GM23338 (cell line): Measurements from ENCODE around the gene CTNNBIP1. TPM values are rescaled to one million over a fixed set of nuclear protein-coding genes. Genes with fewer than 3 reads are reported as not detected.

Experiments
- ATAC-seq: fragments of 200-7000 bp; cut with Tn5 transposase; 3 replicates; pipeline ENCODE4 v1.9.1; 2020
- DNase-seq: peaks from one replicate; pipeline ENCODE4 v3.0.0-alpha.2; 2015; ENCODE audit warnings: low spot score
- H2AFZ ChIP-seq: fragments of 200-600 bp; sonication (generic); 2 replicates; pipeline ENCODE4 v1.8.0; 2016; ENCODE audit warnings: antibody characterized with exemption, mild to moderate bottlenecking, moderate library complexity
- H3F3A ChIP-seq: fragments of 200-600 bp; sonication (generic); replicated peaks from 2 replicates; pipeline ENCODE4 v1.8.0; 2017; ENCODE audit warnings: antibody characterized with exemption, mixed run types, low read depth
- H3K27ac ChIP-seq: fragments of 200-600 bp; sonication (generic); 2 replicates; pipeline ENCODE4 v1.6.1; 2016; ENCODE audit warnings: low read depth
- H3K27me3 ChIP-seq: fragments of 200-600 bp; sonication (generic); 2 replicates; pipeline ENCODE4 v1.8.0; 2016; ENCODE audit warnings: mild to moderate bottlenecking, mixed run types, moderate library complexity; ENCODE audit not compliant: insufficient read depth
- H3K36me3 ChIP-seq: fragments of 200-600 bp; sonication (generic); 2 replicates; pipeline ENCODE4 v1.8.0; 2016; ENCODE audit warnings: mild to moderate bottlenecking; ENCODE audit not compliant: insufficient read depth
- H3K4me1 ChIP-seq: fragments of 200-600 bp; sonication (generic); 2 replicates; pipeline ENCODE4 v1.8.0; 2016; ENCODE audit warnings: mild to moderate bottlenecking, moderate library complexity; ENCODE audit not compliant: insufficient read depth
- H3K4me2 ChIP-seq: fragments of 200-600 bp; sonication (generic); 2 replicates; pipeline ENCODE4 v1.7.1; 2017; ENCODE audit warnings: mixed run types
- H3K4me3 ChIP-seq: fragments of 200-600 bp; sonication (generic); 2 replicates; pipeline ENCODE4 v1.6.1; 2016; ENCODE audit warnings: mixed run types
- H3K79me2 ChIP-seq: fragments of 200-600 bp; sonication (generic); replicated peaks from 2 replicates; pipeline ENCODE4 v1.8.0; 2017; ENCODE audit warnings: mild to moderate bottlenecking; ENCODE audit not compliant: insufficient read depth
- H3K9me2 ChIP-seq: fragments of 200-600 bp; sonication (generic); 2 replicates; pipeline ENCODE4 v1.8.0; 2017; ENCODE audit not compliant: insufficient read depth
- H4K20me1 ChIP-seq: fragments of 200-600 bp; sonication (generic); replicated peaks from 2 replicates; pipeline ENCODE4 v1.8.0; 2017; ENCODE audit warnings: mild to moderate bottlenecking; ENCODE audit not compliant: insufficient read depth
- H3K27ac Mint-ChIP-seq: 2 replicates; pipeline ENCODE4 v1.8.0; 2020; ENCODE audit warnings: inconsistent platforms, mild to moderate bottlenecking, moderate library complexity, mixed read lengths
- H3K27me3 Mint-ChIP-seq: 3 replicates; pipeline ENCODE4 v1.8.0; 2022; ENCODE audit warnings: low read depth, mild to moderate bottlenecking, moderate library complexity, mixed read lengths, inconsistent platforms; ENCODE audit not compliant: insufficient read depth, poor library complexity
- H3K36me3 Mint-ChIP-seq: 3 replicates; pipeline ENCODE4 v1.8.0; 2021; ENCODE audit warnings: low read depth, mild to moderate bottlenecking, inconsistent platforms, moderate library complexity, mixed read lengths
- H3K4me1 Mint-ChIP-seq: 3 replicates; pipeline ENCODE4 v1.8.0; 2020; ENCODE audit warnings: mild to moderate bottlenecking, inconsistent platforms, mixed read lengths
- H3K4me3 Mint-ChIP-seq: 3 replicates; pipeline ENCODE4 v1.8.0; 2021; ENCODE audit warnings: moderate library complexity, mild to moderate bottlenecking, inconsistent platforms, mixed read lengths
- H3K9me3 Mint-ChIP-seq: 3 replicates; pipeline ENCODE4 v1.8.0; 2020; ENCODE audit warnings: moderate library complexity, mild to moderate bottlenecking, inconsistent platforms, mixed read lengths
- CREB1 ChIP-seq: fragments of 250-450 bp; sonication (Bioruptor Pico); IDR thresholded peaks from 2 replicates; pipeline ENCODE4 v1.5.0; 2020; ENCODE audit warnings: low read depth, mild to moderate bottlenecking, moderate library complexity
- EZH2 ChIP-seq: fragments of 200-600 bp; sonication (generic); IDR thresholded peaks from one replicate; pipeline ENCODE4 v1.8.0; 2017; ENCODE audit warnings: antibody characterized with exemption, mild to moderate bottlenecking, low read depth; ENCODE audit not compliant: unreplicated experiment
- EZH2phosphoT487 ChIP-seq: fragments of 200-600 bp; sonication (generic); IDR thresholded peaks from one replicate; pipeline ENCODE4 v1.8.1; 2018; ENCODE audit warnings: antibody characterized with exemption; ENCODE audit not compliant: unreplicated experiment
- JUNB ChIP-seq: IDR thresholded peaks from one replicate; pipeline ENCODE4 v1.6.1; 2016; ENCODE audit warnings: antibody characterized with exemption; ENCODE audit not compliant: unreplicated experiment
- NANOG ChIP-seq: IDR thresholded peaks from 2 replicates; pipeline ENCODE4 v1.6.1; 2016; ENCODE audit warnings: antibody characterized with exemption, borderline replicate concordance
- POLR2AphosphoS5 ChIP-seq: IDR thresholded peaks from 2 replicates; pipeline ENCODE4 v1.6.1; 2016; ENCODE audit warnings: antibody characterized with exemption, low read depth
- STAT1 ChIP-seq: IDR thresholded peaks from one replicate; pipeline ENCODE4 v1.6.1; 2016; ENCODE audit warnings: antibody characterized with exemption; ENCODE audit not compliant: unreplicated experiment
- ZNF114 ChIP-seq: fragments of 250-450 bp; sonication (Bioruptor Pico); IDR thresholded peaks from 2 replicates; pipeline ENCODE4 v1.5.0; 2020; ENCODE audit warnings: mild to moderate bottlenecking, moderate library complexity
- ZNF331 ChIP-seq: fragments of 250-450 bp; sonication (Bioruptor Pico); IDR thresholded peaks from 2 replicates; pipeline ENCODE4 v1.5.0; 2020; ENCODE audit warnings: low read depth, mild to moderate bottlenecking, moderate library complexity
- polyA plus RNA-seq: library from polyadenylated mRNA; unstranded; fragments of >200 nt; fragmentation: Nextera tagmentation; extraction: Ambion mirVana; gene quantifications from 2 replicates; pipeline ENCODE4 v1.2.1, GENCODE V29; 2016
- total RNA-seq: library from RNA; depleted of rRNA; stranded (reverse); fragments of >200 nt; shearing (Covaris generic); gene quantifications from 2 replicates; pipeline ENCODE4 v1.2.3, GENCODE V29; 2014
- TF ChIP-seq, protein P1 (sequence below): IDR thresholded peaks from 2 replicates; pipeline ENCODE4 v1.6.1; 2016; ENCODE audit warnings: antibody characterized with exemption
- TF ChIP-seq, protein P2 (sequence below): fragments of 250-450 bp; sonication (Bioruptor Pico); IDR thresholded peaks from 2 replicates; pipeline ENCODE4 v1.5.0; 2020; ENCODE audit warnings: mild to moderate bottlenecking, moderate library complexity
- TF ChIP-seq, protein P3 (sequence below): IDR thresholded peaks from one replicate; pipeline ENCODE4 v1.6.1; 2018; ENCODE audit warnings: antibody characterized with exemption; ENCODE audit not compliant: unreplicated experiment
- TF ChIP-seq, protein P4 (sequence below), 2 experiments: fragments of 200-600 bp in 1 of 2; sonication (generic) in 1 of 2; conservative IDR thresholded peaks; 2 replicates each; pipeline versions ENCODE4 v1.5.1 to v1.6.1; 2016 to 2017; ENCODE audit warnings: antibody characterized with exemption in 2 of 2, low read depth in 2 of 2, mild to moderate bottlenecking in 2 of 2, moderate library complexity in 1 of 2

The CTNNBIP1 gene
- total and polyA plus RNA-seq, 2 experiments from 2014 or later = 30.3 to 55.1 TPM

DNA sequence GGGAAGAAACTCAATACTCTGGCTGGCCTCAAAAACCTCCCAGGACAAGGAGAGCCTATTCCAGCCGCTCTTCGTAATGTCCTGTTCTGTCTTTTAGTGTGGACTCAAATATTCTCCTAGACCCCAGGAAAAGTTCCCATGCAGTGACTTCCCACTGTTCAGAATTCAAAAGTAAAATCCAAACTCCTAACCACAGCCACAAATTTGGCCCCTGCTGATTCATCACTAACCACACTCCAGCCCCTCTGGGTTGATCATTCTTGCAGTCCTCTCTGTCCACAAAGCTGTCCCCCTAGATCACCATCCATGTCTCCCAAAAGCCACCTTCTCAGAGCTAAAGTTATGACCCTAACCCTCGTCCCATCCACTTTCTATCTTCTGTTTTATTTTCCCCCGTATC lies 5.1 kb downstream of the CTNNBIP1 start:
- H3K4me1 Mint-ChIP-seq = peaks cover 25% of the 10 kb centered on the region
- DNase-seq (no peak), ATAC-seq (no peak)
- peaks cover 10% of the 10 kb centered on the region for H4K20me1 ChIP-seq
- H3K9me3 Mint-ChIP-seq = no peaks in the 10 kb centered on the region
- H3K27me3 ChIP-seq = no peaks in the 10 kb centered on the region
- no peaks in the 10 kb centered on the region; the same call in 1 of the 2 replicates for H3K9me2 ChIP-seq
- H3K36me3 ChIP-seq = no peaks in the 10 kb centered on the region
- H3K36me3 Mint-ChIP-seq = no peaks in the 10 kb centered on the region
- H3K4me1 ChIP-seq = peaks cover 9% of the 10 kb centered on the region
- H3K27ac ChIP-seq = no peak overlapping the region
- no peak overlapping the region for H3K4me3 ChIP-seq
- TF ChIP-seq, protein P1, sequence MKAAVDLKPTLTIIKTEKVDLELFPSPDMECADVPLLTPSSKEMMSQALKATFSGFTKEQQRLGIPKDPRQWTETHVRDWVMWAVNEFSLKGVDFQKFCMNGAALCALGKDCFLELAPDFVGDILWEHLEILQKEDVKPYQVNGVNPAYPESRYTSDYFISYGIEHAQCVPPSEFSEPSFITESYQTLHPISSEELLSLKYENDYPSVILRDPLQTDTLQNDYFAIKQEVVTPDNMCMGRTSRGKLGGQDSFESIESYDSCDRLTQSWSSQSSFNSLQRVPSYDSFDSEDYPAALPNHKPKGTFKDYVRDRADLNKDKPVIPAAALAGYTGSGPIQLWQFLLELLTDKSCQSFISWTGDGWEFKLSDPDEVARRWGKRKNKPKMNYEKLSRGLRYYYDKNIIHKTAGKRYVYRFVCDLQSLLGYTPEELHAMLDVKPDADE = no peak
- TF ChIP-seq NANOG (no peak), STAT1 (no peak), EZH2phosphoT487 (no peak), CREB1 (CRISPR knock-in tag) (no peak), ZNF331 (CRISPR knock-in tag) (no peak), EZH2 (no peak), POLR2AphosphoS5 (no peak), ZNF114 (CRISPR knock-in tag) (no peak), JUNB (no peak)
- TF ChIP-seq, protein P2, sequence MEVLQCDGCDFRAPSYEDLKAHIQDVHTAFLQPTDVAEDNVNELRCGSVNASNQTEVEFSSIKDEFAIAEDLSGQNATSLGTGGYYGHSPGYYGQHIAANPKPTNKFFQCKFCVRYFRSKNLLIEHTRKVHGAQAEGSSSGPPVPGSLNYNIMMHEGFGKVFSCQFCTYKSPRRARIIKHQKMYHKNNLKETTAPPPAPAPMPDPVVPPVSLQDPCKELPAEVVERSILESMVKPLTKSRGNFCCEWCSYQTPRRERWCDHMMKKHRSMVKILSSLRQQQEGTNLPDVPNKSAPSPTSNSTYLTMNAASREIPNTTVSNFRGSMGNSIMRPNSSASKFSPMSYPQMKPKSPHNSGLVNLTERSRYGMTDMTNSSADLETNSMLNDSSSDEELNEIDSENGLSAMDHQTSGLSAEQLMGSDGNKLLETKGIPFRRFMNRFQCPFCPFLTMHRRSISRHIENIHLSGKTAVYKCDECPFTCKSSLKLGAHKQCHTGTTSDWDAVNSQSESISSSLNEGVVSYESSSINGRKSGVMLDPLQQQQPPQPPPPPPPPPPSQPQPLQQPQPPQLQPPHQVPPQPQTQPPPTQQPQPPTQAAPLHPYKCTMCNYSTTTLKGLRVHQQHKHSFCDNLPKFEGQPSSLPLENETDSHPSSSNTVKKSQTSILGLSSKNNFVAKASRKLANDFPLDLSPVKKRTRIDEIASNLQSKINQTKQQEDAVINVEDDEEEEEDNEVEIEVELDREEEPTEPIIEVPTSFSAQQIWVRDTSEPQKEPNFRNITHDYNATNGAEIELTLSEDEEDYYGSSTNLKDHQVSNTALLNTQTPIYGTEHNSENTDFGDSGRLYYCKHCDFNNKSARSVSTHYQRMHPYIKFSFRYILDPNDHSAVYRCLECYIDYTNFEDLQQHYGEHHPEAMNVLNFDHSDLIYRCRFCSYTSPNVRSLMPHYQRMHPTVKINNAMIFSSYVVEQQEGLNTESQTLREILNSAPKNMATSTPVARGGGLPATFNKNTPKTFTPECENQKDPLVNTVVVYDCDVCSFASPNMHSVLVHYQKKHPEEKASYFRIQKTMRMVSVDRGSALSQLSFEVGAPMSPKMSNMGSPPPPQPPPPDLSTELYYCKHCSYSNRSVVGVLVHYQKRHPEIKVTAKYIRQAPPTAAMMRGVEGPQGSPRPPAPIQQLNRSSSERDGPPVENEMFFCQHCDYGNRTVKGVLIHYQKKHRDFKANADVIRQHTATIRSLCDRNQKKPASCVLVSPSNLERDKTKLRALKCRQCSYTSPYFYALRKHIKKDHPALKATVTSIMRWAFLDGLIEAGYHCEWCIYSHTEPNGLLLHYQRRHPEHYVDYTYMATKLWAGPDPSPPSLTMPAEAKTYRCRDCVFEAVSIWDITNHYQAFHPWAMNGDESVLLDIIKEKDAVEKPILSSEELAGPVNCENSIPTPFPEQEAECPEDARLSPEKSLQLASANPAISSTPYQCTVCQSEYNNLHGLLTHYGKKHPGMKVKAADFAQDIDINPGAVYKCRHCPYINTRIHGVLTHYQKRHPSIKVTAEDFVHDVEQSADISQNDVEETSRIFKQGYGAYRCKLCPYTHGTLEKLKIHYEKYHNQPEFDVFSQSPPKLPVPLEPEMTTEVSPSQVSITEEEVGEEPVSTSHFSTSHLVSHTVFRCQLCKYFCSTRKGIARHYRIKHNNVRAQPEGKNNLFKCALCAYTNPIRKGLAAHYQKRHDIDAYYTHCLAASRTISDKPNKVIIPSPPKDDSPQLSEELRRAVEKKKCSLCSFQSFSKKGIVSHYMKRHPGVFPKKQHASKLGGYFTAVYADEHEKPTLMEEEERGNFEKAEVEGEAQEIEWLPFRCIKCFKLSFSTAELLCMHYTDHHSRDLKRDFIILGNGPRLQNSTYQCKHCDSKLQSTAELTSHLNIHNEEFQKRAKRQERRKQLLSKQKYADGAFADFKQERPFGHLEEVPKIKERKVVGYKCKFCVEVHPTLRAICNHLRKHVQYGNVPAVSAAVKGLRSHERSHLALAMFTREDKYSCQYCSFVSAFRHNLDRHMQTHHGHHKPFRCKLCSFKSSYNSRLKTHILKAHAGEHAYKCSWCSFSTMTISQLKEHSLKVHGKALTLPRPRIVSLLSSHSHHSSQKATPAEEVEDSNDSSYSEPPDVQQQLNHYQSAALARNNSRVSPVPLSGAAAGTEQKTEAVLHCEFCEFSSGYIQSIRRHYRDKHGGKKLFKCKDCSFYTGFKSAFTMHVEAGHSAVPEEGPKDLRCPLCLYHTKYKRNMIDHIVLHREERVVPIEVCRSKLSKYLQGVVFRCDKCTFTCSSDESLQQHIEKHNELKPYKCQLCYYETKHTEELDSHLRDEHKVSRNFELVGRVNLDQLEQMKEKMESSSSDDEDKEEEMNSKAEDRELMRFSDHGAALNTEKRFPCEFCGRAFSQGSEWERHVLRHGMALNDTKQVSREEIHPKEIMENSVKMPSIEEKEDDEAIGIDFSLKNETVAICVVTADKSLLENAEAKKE (CRISPR knock-in tag) = no peak
- TF ChIP-seq, protein P3, sequence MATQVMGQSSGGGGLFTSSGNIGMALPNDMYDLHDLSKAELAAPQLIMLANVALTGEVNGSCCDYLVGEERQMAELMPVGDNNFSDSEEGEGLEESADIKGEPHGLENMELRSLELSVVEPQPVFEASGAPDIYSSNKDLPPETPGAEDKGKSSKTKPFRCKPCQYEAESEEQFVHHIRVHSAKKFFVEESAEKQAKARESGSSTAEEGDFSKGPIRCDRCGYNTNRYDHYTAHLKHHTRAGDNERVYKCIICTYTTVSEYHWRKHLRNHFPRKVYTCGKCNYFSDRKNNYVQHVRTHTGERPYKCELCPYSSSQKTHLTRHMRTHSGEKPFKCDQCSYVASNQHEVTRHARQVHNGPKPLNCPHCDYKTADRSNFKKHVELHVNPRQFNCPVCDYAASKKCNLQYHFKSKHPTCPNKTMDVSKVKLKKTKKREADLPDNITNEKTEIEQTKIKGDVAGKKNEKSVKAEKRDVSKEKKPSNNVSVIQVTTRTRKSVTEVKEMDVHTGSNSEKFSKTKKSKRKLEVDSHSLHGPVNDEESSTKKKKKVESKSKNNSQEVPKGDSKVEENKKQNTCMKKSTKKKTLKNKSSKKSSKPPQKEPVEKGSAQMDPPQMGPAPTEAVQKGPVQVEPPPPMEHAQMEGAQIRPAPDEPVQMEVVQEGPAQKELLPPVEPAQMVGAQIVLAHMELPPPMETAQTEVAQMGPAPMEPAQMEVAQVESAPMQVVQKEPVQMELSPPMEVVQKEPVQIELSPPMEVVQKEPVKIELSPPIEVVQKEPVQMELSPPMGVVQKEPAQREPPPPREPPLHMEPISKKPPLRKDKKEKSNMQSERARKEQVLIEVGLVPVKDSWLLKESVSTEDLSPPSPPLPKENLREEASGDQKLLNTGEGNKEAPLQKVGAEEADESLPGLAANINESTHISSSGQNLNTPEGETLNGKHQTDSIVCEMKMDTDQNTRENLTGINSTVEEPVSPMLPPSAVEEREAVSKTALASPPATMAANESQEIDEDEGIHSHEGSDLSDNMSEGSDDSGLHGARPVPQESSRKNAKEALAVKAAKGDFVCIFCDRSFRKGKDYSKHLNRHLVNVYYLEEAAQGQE = no peak
- TF ChIP-seq, protein P4, sequence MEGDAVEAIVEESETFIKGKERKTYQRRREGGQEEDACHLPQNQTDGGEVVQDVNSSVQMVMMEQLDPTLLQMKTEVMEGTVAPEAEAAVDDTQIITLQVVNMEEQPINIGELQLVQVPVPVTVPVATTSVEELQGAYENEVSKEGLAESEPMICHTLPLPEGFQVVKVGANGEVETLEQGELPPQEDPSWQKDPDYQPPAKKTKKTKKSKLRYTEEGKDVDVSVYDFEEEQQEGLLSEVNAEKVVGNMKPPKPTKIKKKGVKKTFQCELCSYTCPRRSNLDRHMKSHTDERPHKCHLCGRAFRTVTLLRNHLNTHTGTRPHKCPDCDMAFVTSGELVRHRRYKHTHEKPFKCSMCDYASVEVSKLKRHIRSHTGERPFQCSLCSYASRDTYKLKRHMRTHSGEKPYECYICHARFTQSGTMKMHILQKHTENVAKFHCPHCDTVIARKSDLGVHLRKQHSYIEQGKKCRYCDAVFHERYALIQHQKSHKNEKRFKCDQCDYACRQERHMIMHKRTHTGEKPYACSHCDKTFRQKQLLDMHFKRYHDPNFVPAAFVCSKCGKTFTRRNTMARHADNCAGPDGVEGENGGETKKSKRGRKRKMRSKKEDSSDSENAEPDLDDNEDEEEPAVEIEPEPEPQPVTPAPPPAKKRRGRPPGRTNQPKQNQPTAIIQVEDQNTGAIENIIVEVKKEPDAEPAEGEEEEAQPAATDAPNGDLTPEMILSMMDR (conservative IDR thresholded peaks at IDR 0.05; ENCODE audit: low read depth in 2 of 2) = no peak
- H3K27me3 Mint-ChIP-seq = peaks cover 4% of the 10 kb centered on the region
- no peak overlapping the region for H3K4me2 ChIP-seq
- peak overlapping the region; percentile 58 for H3K27ac Mint-ChIP-seq
- H3K4me3 Mint-ChIP-seq = no peak overlapping the region
- peaks cover 4% of the 10 kb centered on the region; the same call in 1 of the 2 replicates for H3F3A ChIP-seq
- H2AFZ ChIP-seq = no peak overlapping the region
- peaks cover 50% of the 10 kb centered on the region for H3K79me2 ChIP-seq
